ENCODE results near the gene UTS2R.
"Not testable (repeated sequence)": the region's sequence is repeated elsewhere in the genome, so short reads cannot be mapped to it uniquely, and the experiment has no call there.

The UTS2R gene

DNA sequence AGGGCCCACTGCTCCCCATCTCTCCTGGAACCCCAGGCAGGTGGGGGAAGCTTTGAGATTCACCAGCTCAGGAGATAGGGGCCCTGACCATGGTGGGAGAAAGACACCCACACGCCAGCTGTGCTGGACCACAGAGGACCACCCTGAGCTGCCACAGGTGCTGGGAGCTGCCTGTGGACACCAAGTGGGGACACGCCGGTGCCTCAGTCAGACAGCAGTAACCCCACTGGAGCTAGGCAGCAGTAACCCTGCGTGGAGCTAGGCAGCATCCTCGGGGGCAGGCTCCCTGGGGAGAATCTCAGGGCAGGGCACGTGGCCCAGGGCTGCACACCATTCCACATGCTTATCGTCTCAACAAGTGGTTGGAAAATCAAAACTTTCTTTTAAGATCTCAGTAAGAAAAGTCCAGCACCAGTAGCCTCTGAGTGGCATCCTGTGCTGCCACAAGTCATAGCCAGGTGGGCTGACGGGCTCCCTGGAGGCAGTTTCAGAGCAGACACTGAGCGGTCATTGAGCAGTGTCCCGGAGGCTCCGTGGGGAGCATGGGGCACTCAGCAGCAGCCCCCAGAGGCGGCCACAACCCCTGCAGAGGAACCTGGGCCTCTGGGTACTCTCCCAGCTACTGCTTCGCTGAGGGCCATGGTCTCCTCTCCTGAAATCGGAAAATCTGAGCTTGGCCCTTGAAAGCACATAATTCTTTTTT is 38.6 kb downstream of the UTS2R start:
- DNase-seq, result no peak

DNA sequence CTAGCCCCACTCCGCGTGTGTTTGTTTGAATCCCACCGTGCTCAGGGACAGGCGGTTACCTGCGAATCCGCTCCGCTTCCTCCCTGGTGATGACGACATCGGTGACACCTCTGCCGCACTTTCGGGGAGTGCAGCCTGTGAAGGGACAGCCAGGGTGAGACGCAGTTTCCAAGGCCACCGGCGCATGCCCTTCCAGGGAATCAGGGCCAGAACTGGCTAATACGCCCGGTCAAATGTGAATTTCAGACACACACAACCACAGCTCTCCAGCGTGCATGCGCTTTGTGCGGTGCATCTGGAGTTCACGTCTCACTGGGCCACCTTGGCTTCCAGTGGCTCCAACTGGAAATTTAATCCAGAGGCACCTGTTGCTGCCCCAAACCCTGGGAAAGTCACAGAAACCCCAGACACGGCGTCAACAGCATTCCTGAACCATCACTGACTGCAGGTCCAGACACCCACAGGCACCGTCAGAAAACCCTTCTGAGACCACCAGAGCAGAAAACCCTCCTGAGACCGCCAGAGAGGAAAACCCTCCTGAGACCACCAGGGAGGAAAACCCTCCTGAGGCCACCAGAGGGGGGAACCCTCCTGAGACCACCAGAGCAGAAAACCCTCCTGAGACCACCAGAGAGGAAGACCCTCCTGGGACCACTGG is 40.0 kb downstream of the UTS2R start:
- no peak for DNase-seq

DNA sequence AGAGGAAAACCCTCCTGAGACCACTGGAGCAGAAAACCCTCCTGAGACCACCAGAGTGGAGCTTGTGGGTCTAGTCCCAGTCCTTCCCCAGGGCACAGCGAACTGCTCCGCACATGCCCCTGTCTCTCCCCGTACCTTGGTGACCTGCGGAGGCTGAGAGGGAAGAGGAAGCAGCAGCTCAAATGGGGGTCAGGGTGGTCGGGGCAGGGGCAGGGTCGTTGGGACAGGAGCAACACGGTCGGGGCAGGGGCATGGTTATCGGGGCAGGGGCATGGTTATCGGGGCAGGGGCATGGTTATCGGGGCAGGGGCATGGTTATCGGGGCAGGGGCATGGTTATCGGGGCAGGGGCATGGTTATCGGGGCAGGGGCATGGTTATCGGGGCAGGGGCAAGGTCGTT is 40.5 kb downstream of the UTS2R start:
- not testable (repeated sequence) for DNase-seq

DNA sequence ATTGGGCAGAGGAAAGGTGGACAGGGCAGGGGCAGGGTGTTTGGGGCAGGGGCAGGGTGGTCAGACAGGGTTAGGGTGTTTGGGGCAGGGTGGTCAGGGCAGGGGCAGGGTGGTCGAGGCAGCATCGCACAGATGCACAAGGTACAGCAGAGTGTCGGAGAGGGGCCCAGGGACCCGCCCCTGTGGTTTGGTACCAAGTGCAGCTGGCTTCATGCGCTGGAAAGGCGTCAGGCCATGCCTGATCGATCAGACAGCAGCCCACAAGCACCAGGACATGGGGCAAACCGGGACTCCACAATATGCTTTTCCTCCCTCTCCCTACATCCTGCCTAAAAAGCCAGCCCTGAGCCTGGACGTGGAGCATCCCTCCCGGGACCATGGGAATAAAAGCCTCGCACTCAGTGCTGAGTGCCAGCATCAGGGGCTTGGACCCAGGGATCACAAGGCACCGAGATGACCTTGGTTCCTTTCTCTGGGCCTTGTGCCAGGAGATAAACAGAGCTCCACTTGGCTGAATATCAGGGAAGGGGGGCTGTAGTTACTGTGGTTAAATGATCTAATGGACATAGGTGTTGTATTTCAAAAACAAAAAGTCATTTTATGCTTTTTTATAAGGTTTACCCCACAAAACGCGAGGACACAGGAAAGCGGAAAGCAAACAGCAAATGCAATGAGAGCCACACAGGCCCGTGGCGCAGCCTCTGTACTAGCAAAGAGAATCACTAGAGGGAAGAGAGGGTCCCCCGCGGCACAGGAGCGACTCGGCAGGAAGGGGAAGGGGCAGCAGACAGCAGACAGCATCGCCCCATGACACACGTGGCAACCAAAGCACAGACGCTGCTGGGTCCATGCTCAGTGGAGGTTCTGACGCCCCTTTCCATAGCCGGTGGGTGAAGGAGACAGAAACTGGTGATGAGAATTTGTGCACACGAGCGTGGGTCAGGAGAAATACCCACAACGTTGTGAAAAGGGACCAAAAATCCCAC is 41.3 kb downstream of the UTS2R start:
- no peak for DNase-seq

DNA sequence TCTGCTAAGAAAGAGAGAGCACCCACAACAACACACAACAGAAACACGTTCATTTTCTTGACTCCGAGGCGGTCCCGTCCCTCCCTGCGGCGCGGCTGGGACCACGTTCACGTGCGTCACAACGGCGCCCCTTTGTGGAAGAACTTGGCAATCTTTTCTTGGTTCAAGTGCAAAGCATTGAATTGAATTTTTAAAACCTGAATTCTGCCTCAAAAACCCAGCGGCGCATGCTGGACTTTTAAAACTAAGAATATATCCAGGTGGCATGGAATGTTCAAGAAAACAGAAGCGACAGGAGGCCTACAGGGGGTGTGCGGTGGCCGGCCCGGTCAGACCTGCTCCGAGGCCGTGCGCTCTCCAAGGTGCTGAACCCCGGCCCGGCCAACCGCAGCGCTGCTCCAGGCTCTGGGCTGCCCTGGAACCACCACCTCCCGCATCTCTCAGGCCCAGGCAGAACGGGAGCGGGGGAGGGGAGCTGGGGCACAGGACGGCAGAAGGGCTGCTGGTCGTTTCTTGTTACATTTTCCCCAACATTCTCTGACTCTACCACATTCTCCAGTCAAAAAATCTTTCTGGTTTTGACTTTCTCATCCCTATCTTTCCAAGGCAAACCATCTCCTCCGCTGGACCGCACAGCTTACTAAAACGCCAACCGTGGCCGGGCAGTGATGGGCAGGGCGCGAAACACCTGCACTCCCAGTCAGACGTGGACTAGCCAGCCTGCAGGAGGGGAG is 43.1 kb downstream of the UTS2R start:
- peak; percentile 30 to 60 for DNase-seq

DNA sequence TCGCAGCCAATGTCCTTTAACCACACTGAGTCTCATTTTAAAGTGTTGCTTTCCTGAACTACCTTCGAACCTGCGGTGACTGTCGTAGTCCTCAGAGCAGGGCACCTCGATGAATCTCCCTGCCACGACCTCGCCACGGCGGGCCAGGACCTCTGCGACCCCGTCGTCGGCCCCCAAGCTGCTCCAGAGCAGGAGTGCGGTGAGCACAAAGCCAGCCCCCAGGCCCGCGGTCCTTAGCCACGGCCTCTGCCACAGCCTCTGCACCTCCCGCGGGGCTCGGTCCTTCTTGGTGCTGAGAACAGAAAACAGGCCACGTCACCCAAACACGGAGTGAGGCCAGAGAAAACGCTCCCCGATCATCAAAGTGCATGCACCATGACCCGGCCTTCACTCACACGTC is 43.8 kb downstream of the UTS2R start:
- DNase-seq, result no peak

DNA sequence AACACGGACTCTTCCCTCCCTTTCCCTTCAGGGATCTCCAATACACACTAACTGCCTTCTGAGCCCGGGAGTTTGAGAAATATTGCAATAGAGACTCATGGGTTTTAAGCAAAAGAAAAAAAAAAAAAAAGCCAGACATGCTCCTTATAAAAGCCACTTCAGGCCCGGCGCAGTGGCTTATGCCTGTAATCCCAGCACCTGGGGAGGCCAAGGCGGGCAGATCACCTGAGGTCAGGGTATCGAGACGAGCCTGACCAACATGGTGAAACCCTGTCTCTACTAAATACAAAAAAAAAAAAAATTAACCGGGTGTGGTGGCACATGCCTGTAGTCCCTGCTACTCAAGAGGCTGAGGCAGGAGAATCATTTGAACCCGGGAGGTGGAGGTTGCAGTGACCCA is 44.2 kb downstream of the UTS2R start:
- no peak for DNase-seq

DNA sequence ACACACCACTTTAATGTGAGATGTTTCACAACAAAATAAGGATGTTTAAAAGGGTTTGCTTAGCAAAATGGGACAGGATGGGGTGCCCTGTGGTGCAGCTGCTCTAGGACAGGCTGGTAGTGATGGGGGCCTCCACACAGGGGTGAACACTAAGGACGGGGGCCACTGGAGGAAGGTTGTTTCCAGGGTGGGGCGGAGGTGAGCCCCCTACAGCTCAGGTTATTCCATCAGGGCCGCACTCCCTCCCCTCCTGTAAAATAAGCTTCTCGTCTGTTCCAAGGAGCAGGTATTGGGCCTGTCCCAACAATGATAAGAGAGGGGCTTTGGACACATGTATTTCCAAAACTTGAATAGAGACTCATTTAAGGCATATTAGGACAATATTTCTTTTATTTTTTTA is 44.7 kb downstream of the UTS2R start:
- no peak for DNase-seq

DNA sequence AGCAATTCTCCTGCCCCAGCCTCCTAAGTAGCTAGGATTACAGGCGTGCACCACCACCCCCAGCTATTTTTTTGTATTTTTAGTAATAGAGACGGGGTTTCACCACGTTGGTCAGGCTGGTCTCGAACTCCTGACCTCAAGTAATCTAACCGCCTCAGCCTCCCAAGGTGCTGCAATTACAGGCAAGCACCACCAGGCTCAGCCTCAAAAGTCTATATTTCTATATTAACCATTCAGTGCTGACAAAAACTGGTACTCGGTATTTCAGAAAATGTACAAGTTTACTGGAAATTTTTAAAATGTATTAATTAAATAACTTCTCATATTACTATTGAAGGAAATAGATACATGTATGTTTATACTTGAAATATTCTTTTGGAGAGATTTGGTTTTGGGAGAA is 45.2 kb downstream of the UTS2R start:
- no peak for DNase-seq

DNA sequence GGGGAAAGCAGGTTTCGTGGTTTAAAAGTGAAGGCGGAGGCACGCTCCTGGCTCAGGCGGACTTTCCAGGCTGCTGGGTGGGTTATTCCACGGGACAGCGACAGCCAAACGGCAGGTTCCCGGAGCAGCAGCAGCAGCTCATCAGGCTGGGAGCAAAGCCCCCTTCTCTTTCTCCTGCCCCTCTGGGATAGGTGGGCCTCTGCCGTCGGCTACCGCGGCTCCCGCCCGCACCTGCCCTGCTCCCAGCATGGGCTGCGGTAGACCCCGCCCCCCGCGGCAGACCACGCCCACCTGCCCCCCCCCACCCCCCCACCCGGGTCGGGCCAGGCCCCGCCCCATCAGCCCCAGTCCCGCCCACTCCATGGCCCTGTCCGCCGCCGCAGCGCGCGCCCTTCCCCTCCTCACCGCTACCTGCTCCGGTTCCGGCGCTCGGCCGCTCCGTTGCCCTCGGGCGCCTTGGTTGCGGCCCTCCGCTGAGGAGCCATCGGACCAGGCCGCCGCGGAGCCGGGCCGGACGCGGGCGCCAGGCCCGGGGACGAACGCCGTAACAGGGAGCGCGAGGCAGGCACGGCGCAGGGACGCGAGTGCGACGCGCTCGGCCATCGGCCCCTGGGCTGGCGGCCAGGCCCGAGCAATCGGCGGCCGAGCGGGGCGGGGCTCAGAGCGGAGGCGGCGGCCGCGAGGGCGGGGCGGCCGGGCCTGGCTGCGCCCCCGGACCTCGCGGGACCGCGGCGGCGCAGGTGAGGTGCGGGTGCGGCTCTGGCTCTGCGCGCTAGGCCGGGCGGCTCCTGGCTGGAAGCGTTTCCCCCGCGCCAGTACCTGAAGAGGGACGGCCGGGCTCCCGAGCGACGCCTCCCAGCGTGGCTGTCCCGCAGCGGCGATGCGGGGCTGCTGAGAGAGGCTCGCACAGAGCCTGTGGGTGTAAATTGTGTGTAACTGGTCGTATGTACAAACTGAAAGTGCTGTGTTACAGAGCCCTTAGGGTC is 46.7 kb downstream of the UTS2R start, which contains the start of the genes HEXD and OGFOD3:
TSS of gene HEXD (plus strand) at position 347 of the 986 bp plus-strand sequence. CDS start 1,453 bp downstream, outside the sequence.
TSS of gene OGFOD3 (minus strand) at position 586 of the 986 bp plus-strand sequence. CDS start at position 485, 101 bp downstream.
- DNase-seq, result peak; percentile 85 to 87

DNA sequence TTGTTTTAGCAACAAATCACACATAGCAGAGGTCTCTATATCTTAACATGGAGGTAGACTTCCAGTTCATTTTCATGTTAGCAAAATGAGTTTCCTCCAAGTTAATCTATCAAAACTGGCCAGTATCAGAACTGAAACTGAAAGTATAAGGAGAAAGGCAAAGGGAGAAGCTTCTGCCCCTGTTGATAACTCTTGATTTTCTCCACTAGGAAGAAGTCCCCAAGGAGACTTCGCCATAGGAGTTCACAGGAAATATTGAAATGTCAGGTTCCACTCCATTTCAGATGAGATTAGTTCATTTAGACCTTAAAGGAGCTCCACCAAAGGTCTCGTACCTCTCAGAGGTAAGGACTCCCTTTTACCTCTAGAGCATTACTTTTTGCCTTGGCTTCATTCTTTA is 48.0 kb downstream of the UTS2R start:
- no peak for DNase-seq

DNA sequence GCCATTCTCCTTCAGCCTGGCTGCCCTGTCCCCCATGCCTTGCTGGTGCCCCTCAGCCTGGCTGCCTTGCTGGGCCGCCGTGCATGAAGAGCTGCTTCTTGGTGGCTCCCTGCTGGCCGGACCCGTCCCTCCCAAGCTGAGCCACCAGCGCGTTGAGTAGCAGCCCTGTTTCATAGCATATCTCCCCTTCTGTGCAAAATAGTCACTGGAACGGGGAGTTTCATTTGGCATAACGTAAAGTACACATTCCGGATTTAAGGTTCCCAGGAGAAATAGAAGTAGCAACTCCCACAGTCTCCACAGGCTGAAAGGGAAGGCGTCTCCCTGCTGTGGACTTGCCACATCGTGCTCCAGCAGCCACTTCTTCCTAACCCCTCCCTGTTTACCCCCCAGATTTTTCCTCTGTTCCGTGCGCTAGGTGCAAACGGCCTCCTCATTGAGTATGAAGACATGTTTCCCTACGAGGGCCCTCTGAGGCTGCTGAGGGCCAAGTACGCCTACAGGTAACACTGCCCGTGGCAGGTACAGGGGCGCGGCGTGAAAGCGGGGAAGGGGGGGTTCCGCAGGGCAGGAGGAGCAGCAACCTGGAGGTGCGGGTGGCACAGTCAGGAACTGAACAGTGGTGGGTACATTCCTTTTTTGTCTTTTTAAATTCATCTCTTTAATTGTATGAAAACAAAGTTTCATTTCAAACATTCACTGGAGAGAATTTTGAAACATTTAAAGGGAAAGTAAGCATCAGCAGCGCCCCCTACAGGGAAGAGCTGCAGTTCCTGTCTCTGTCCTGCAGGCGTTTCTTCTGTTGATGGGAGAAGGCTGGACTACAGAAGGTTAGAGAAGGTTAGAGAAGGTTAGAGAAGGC is 52.7 kb downstream of the UTS2R start:
- no peak for DNase-seq

DNA sequence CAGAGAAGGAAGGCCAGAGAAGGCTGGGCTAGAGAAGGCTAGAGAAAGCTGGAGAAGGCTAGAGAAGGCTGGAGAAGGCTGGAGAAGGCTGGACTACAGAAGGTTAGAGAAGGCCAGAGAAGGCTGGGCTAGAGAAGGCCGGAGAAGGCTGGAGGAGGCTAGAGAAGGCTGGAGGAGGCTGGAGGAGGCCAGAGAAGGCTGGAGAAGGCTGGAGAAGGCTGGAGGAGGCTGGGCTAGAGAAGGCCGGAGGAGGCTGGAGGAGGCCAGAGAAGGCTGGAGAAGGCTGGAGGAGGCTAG is 53.2 kb downstream of the UTS2R start:
- DNase-seq, result no peak

Measured in hippocampal formation (tissue), 2 donors.